ENCODE measurements around the gene FAM200C.

The FAM200C gene

DNA sequence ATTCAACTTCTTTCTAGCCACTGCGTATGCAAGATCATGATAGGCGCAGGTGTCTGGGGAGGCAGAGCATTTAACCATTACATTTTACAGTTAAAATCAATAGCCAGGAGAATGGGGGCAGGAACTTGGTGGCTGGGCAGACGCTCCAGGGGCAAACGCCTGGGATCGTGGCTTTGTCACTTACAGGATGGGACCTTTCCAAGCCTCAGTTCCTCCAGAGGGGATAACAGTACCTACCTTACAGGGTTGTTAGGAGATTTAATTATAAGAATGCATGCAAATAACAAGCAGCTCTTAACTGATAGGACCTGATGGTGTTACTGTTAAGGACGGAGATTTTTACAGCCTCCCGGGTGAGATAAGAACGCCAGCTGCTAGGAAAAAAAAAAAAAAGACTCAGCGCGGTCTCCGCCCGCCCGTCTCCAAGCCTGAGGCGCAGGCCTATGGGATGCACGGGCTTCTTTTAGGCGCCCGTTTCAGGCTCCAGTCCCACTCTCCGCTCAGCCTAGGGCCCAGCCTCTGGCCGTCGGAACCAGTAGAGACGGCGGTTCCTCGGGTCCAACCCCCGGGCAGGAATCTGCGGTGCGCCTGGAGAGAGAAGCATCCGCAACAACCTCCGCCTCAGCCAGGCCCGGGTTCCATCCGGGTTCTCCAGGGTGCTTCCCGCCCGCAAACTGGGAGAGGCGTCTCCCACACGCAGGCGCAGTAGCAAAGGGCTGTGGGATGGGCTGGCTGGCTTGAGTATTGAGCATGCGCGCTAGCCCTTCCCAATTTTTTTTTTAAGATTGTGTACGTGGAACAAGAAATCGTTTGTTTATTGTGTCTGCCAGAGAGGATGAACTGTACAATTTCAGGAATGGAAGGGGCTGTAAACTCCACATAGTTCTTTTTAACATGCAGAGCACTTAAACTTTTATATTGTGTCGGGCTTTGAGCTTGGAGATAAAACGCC lies at the start of gene FAM200C:
FAM200C (minus strand) TSS at position 653 of the 952 bp plus-strand sequence. CDS start 4,564 bp downstream, outside the sequence.
- peak; percentile 87 to 93 for DNase-seq

GRCh38 chr5:160449458-160449857 lies 49.6 kb upstream of the FAM200C start:
- no peak for DNase-seq

DNA sequence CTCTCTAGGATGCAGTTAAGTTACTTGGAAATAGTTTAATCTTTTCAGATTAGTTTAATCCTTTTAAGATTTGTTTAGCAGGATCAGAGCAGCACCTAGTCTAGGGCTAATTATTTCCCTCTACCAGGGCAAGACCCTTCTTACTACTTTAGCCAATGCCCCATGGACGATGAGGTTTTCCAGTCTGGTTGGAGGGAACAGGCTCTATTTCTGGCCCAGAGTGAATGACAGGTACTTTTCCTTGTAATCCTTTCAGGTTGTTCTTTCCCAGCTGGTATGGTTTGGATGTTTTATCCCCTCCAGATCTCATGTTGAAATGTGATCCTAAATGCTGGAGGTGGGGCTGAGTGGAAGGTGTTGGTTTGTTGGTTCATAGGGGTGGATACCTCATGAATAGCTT lies 49.0 kb upstream of the FAM200C start:
- DNase-seq: no peak

DNA sequence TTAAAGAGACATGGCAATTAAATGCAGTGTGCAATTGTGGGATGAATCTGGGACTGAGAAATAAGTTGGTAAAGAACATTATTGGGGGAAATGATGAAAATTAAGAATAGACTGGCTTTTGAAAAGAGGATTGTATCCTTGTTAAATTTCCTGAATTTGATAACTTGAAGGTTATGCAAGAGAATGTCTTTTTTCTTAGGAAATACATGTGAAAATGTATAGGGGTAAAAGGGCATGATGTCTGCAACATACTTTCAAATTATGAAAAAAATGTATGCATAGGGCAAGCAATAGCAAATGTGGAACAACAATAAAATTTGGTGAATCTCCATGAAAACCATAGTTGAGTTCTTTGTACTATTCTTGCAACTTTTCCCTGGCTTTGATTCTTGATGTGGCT lies 45.9 kb upstream of the FAM200C start:
- no peak for DNase-seq

GRCh38 chr5:160445132-160445531 lies 45.3 kb upstream of the FAM200C start:
- no peak for DNase-seq

GRCh38 chr5:160444407-160444806 lies 44.6 kb upstream of the FAM200C start:
- no peak for DNase-seq

- no peak for DNase-seq
These were observed 43.1 kb upstream of the FAM200C start for GRCh38 chr5:160442824-160443431.

- peak; percentile 2 to 17 for DNase-seq
These were observed 41.5 kb upstream of the FAM200C start for GRCh38 chr5:160441311-160441781.

GRCh38 chr5:160439205-160439600 lies 39.3 kb upstream of the FAM200C start:
- peak; percentile 74 to 79 for DNase-seq

DNA sequence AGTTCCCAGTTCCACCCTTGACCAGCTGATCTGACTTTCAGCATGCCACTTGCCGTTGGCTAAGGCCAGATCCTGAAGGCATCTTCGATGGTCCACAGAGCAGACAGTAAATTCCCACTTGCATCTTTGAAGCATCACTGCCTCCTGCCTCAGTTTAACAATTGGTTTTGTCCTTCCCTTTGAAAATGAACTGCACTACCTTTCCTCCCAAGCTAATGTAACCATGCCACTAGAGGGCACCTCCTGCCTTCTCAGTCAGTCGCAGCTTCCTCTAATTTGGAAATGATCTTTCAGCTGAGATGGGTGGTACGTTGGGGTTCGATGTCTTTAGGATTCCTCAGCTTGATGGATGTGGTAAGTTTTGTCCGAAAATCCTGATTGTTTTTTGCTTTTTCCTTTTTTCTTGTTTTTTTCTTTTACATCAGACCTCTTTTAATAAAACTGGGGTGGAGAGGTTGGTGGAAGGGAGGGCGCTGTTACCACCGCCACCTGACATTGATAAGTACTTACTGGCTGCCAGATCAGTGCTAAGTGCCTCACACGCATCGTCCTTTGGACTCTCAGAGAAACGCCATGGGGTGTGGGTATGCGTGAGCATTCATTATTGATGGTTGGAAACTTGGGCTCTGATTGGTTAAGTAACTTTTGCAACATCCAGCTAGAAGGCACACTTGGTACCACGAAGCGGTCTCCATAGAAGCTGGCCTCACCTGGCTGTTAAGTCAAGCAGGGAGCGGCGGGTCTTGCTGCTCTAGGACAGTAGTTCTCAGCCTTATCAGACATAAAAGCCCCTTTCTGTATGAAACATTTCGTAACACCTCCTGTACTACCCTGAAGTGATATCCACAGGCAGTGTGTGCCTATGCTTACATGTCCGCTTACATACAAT lies 38.7 kb upstream of the FAM200C start:
- DNase-seq: peak; percentile 86 to 95

GRCh38 chr5:160437271-160437670 lies 37.4 kb upstream of the FAM200C start:
- DNase-seq: no peak

DNA sequence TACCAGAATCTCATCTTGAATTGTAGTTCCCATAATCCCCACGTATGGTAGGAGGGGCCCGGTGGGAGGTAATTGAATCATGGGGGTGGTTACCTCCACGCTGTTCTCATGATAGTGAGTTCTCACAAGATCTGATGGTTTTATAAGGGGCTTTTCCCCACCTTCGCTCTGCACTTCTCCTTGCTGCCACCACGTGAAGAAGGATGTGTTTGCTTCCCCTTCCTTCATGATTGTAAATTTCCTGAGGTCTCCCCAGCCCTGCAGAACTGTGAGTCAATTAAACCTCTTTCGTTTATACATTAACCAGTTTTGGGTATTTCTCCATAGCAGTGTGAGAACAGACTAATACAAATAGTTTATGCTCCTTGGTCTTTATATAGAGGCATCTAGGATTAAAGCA lies 36.8 kb upstream of the FAM200C start:
- DNase-seq: peak in 1 of 2 experiments; percentile 10

- DNase-seq: no peak
These were observed 36.2 kb upstream of the FAM200C start for GRCh38 chr5:160436017-160436416.

DNA sequence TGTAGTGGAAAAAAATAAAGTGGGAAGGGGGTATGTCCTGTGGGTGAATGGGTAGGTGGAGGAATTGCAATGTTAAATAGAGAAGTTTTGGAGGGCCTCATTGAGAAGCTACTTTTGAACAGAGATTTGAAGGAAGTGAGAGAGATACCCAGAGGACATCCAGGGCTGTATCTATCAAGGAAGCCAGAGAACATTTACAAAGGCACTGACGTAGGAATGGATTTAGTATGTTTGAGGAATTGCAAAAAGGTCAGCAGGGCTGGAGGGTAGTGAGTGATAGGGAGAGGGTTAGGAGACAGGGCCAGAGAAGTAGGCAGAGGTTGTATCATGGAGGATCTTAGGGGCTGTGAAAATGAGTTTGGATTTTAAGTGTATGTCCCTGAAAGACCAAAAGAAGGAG lies 35.7 kb upstream of the FAM200C start:
- no peak for DNase-seq

DNA sequence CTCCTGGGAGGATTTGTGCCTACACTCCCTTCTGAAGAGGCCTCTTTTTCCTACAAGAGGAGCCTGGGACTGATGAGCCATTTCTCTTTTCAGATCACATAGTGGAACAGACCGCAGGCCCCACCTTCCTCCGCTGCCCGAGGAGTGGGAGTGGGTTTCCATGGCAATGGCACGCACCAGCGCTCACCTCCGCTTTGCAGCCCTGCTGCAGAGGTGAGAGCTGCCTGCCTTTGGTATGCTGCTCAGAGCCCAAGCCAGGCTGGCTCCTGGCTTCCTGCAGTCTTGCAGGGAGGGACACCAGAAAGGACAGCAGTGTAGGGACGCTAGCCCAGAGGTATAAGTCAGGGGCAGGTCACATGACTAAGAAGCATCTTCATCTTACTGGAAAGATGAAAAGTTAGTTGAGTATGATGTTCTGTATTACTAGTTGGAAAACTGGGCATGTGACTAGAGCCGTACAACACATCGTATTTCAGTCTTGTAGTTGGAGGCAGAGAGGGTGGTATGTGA lies 34.2 kb upstream of the FAM200C start:
- no peak for DNase-seq

- no peak for DNase-seq
These were observed 32.9 kb upstream of the FAM200C start for GRCh38 chr5:160432787-160433186.

GRCh38 chr5:160432196-160432595 lies 32.3 kb upstream of the FAM200C start:
- no peak for DNase-seq

DNA sequence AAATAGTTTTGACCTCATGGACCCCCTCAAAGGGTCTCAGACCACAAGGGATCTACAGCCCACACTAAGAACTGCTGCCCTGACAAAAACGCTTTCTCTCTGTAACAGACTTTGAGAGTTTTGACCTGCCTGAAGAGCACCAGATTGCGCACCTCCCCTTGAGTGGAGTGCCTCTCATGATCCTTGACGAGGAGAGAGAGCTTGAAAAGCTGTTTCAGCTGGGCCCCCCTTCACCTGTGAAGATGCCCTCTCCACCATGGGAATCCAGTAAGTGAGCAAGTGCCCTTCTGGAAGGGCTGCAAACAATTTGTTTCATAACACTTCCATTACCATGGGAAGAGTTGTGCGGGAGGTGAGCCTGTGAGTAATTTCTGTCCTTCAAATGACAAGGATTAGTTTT lies 27.8 kb upstream of the FAM200C start:
- DNase-seq: no peak

DNA sequence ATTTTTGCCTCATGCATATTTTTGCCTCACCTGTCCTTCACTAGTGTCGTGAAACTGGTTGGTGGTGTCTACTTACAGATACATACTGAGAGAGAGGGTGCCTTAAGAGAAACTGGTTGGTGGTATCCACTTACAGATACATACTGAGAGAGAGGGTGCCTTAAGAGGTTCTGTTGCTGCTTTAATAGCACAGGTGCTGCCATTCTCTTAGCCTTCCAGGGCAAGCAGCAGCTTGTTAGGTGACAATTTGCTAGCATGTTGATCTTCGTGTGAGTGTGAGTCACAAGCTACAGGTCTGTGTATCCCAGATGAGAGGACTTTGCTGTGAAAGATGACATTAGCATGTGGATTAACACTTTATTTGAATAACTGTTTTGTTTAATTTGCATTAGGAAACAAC lies 23.2 kb upstream of the FAM200C start:
- no peak for DNase-seq

DNA sequence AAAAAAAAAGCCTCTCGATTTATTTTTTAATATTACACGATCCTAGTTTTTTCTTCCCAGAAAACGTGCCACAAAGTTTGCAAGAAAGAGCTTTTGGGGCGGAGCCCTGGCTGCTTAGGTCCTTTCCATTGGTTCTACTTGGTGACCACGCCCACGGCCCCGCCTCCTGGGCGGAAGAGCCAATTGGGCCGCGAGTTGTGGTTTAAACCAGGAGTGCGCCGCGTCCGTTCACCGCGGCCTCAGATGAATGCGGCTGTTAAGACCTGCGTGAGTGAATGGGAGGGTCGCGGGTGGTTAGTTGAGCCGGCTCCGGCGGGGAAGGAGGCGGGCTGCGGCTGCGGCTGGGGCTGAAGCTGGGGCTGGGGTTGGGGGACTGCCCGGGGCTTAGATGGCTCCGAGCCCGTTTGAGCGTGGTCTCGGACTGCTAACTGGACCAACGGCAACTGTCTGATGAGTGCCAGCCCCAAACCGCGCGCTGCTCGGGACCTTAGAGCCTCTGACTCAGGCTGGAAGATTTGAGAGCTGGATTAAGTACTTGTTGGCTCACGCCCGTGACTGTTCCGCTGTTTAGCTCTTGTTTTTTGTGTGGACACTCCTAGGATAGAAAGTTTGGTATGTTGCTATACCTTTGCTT lies 21.9 kb upstream of the FAM200C start, which contains the start of gene PTTG1:
PTTG1 (plus strand) TSS at position 231 of the 634 bp plus-strand sequence. CDS start 458 bp downstream, outside the sequence.
- peak; percentile 95 for DNase-seq

DNA sequence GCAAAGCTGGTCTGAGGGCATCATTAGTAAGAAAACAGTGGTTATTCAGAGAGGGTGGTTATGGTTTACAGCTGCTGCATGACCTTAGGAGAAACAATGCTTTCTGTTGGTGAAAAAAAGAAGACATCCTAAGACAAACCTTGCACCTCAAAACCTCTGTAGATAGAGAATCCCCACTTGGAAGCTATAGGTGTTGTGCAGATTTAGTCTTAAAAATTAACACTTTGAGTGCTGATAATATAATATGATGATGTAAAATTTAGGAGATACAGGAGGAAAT lies 20.4 kb upstream of the FAM200C start:
- DNase-seq: peak in 1 of 2 experiments; percentile 35

Data from Kasumi-1 (cell line).